NCI-H146 (cell line): Measurements from ENCODE around the gene LRRC53.
A peak's percentile ranks its signal among the peaks of the same experiment; 100 is the strongest.

Experiments used
- DNase-seq: peaks from one replicate; lab custom pipeline; 2025; lab: John Stamatoyannopoulos, UW

Gene LRRC53, protein sequence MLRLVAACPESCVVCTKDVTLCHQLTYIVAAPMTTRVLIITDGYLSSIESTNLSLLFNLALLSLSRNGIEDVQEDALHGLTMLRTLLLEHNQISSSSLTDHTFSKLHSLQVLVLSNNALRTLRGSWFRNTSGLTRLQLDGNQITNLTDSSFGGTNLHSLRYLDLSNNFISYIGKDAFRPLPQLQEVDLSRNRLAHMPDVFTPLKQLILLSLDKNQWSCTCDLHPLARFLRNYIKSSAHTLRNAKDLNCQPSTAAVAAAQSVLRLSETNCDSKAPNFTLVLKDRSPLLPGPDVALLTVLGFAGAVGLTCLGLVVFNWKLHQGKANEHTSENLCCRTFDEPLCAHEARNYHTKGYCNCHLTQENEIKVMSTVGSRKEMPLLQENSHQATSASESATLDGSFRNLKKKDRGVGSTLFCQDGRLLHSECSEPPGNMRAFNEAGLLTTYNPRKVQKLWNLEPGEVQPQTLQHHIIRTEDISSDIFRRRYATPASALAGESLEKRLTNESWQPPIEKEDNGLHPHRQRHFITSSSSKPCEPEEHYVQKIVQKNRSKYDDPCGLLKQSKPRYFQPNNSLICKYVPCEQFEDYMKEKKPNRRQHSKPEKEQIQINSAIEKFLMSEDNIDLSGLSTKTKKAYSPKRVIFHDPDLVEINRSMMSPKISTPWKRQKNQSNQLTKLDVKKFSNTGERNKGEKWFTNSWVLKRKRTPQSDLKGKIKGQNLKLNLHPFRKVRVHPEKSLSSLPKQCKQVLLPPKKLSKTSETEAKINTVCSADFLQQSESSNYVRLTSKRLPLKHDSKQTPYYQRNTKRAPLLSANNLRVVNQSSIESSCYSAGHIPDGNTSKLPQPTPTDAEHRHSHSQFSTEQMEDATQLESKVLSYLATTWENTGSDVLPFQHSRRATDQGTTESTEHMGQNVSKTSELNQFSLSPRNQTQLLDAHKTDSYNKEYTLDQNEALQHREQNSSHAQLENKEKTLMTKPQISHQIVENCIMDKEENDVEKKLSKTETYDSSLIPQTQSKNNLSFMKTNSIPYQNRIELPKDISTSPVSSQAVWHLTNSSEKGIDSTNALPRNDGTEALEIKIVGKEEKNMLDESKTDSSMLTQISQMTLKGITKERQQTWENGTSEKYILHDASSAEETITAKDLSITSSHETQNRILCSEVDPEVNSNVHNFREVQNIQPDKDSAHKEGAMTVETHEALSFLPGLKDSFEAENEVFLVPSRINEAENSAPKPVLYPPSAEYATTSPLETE

DNA sequence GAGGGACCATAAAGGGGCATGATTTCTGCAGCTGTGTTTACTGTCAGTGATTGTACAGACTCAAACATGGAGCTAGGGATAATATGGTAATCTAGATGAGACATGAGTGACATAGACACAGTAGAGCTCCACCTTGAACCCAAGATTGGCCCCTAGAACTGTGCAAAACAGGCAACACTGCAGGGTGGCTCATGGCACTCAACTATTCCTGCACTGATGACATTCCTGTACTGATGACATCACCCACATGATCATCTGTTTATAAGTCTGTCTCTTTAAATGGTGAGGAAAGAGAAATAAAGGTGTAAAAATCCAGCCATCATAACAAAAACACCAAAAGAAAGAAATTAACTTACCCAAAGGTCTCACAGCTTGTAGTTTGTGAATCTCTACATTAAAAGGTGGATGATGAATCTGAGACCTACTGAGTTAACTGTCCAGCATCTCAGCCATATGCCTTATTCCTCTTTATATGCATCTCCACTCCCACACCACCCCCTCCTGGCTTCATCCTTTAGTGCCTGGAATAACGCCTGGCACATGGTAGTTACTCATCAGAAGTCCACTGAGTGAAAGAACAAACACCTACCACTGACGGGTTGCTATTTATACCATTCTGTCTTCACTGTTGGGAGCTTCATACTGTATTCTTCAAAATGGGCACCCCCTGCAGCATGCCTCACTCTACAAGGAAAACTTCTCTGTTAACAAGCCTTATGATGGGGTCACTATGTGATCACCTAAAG is at the start of gene LRRC53:
Gene LRRC53, minus strand, starts transcription at position 442 of the 746 bp plus-strand sequence. CDS start 29,262 bp downstream, outside the sequence.
- DNase-seq, result peak; percentile 27

DNA sequence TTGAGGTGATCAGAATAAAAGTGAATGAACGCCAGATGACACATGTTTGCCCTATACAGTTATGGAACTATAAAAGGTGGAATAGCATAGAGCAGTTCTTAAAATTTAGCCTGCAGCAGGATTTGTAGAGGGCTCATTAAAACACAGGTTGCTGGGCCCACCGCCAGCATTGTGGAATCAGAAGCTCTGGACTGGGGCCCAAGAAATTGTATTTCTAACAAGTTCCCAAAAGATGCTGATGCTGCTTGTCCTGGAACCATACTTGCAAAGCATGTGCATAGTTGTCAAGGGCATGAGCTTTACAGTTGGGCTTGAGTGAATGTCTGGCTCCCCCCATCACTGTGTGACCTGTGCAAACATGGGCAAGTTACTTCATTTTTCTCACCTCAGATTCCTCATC is 37.5 kb upstream of the LRRC53 start:
- no peak for DNase-seq

DNA sequence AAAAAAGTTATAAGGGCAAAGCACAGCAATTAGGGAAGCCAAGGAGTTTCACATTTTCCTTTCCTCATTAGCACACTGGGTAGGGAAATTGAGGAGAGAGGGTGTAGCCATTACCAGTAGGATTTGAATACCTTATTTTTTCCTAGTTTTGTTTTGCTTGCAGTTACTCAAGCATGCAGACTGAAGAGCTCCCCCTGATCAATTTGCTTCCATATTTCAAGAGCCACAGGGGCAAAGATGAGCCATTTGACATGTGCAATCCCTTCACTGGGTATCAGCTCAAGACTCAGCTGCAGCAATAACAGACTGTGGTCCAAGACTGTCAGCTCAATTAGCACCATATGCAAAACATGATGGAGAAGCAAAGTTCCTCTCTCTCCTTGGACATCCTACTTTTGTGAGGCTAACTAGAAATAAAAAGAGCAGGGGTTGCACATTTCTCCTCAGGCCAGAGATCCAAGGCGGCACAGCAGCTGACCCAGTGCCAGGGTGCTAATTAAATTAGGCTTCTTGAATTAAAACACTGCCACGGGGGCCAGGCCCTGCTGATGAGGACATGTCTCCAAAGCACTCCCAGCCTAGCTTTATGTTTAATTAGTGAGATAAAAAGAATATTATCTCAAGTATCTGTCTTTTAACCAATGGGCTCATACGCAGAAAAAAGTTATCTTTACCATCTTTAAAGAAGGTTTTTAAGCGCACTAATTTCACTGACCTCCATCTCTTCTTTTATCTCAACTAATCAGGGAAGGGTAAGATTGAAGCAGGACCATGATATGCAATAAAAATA is 36.7 kb upstream of the LRRC53 start:
- DNase-seq, result no peak

DNA sequence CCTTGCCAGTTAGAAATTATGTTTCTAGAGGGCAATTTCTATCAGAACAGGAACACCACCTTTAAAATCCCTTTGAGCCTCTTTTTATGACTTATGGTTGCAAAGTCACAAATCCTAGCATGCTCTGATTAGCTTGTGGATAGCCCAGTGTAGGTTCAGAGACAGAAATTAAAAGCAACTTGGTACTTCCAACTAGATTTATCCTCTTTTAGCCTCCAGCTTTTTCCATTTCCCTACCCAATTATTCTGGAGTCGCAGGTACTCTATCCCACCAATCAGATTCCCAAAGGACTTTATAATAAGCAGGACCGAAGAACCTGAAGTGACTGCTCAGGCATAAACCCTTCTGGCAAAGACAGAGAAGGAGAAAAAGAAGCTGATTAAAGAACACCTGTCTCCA is 33.4 kb upstream of the LRRC53 start:
- DNase-seq, result no peak

DNA sequence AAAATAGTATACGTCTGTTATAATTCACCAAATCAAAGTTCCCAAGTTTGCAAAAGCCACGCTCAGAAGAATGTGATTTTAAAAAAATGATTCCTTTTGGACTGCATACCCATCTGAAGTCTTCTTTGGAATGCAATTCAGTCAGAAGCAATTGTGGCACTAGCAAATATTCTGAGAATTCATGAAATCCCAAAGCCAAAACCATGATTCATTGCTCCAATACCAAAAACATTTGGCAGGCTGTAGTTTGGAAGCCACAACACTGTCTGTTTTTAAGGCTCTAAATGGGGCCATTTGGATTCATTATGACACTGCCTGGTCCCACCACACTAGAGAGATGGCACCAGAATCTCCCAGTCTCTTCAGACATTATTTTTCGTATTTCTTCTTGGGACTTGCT is 21.8 kb upstream of the LRRC53 start:
- DNase-seq, result no peak

DNA sequence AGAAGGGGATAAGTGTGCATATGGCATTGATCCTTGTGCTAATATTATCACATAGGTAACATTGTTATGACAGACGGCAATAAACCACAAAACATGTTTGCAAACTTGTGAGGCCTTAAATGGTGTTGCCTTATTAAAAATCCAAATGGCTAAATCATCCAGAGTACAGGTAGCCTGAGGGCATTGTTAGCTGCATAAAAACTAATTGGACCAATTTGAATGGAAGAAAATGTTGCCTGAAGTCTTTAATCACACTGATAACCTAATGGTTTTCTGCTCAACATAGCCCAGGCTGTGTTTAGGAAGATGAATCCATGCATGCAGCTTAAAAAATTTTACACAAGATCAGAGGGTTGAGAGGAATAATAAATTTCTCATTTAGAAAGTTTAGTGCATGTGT is 19.4 kb upstream of the LRRC53 start:
- DNase-seq, result peak; percentile 91

DNA sequence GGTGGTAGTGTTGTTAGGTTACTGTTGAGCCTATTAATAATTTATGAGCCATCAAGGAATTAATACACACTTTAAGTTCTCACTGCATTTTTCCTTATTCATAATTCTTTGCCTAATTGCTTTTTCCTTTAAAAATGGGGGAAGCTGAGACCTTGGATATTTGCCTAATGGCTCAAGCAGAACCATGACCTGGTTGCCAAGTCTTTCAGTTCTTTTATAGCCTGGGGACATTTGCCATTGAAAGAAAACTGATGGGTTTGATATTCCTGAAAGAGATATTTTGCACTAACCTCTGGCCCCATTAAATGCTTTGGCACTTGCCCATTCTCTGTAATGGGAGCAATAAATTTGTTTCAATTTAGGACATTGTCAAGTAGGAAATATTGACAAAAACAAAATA is 18.5 kb upstream of the LRRC53 start:
- peak; percentile 78 for DNase-seq

DNA sequence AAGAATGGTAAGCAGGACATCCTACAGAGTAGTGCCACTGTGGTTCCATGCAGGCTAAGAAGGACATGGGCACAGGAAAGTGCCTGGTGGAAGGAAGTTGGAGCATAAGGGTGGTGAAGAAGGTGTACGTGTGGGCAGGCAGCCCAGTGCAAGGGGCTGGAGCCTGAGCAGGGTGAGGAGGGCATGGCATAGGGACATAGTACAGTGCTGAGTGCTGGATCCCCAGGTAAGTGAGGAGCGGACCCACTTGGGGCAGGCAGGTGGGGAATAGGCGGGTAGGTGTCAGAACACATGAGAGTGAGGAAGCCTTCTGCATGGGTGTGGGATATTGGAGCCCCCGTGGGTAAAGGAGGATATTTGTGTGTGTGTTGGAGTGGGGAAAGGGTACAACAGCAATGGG is 15.7 kb upstream of the LRRC53 start:
- DNase-seq, result no peak

DNA sequence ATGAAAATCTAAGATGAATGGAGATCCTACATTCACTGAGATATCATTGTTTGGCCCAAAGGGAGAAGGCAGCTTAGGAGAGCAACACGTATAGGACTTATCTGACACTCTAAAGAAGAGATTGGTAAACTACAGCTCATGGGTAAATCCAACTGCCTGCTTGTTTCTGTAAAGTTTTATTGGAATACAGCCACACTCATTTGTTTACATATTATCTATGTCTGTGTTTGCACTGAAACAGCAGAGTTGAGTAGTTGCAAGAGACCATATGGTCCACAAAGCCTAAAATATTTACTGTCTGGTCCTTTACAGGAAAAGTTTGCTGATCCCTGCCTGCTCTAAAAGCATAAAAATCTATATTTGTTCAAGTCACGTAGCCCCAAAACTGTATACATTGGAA is 14.3 kb upstream of the LRRC53 start:
- DNase-seq, result no peak

DNA sequence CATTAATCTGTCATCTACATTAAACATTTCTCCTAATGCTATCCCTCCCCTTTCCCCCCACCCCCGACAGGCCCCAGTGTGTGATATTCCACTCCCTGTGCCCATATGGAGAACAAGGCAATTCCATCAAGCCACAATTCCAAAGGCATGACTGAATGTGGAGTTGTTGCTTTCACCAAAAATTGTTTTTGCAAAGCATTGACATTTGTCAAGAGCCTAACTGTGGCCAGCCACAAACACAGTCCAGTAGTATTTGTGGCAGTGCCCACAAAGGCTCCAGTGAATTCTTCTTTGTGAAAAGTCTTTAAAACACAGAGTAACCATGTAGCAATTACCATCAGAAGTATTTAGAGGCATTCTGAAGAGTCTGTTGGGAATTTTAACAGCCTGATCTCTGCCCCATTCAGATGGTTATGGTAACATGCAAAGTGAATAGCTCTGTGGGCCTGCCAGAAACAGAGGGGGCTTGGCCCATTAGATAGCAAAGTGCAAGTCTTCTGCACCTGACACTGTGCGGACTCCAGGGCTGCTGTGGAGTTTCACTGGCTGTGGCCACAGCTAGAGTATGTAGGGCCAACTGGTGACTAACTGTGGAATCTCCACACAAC is 11.6 kb upstream of the LRRC53 start:
- DNase-seq, result no peak

DNA sequence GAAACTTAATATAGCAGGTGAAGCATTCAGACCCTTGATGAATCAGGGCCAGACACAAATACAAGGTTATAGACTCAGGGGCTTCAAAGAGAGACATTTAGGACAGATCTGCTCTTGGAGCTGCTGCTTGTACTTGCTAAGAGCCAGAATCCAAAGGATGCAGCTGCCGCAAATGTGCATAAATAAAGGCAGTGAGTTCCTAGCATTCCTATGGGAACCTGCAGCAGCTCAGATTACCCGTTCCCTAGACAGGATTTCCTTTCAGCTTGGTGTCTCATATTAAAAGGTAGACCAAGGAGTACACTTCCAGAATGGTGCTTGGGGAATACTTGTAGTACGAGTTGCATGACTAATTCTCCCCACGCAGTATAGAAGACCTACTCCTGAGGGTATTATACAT is 9.7 kb upstream of the LRRC53 start:
- peak; percentile 61 for DNase-seq

DNA sequence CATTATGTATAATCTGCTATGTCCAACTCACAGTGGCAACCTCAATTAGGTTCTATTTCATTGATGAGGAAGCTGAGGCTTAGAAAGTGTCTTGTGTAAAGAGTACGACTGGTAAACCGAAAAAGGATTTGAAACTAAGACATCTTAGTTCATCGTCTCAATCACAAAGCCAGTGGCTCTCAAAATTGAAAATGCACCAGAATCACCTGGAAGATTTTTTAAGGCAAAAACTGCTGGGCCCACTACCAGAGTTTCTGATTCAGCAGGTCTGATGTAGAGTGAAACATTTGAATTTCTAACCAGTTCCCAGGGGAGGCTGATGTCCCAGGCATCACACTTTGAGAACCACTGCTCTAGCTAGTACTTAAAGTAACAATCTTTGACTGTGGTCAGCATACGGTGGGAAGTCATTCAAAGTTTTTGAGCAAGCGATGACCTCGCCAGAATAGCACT is 5.2 kb upstream of the LRRC53 start:
- no peak for DNase-seq

DNA sequence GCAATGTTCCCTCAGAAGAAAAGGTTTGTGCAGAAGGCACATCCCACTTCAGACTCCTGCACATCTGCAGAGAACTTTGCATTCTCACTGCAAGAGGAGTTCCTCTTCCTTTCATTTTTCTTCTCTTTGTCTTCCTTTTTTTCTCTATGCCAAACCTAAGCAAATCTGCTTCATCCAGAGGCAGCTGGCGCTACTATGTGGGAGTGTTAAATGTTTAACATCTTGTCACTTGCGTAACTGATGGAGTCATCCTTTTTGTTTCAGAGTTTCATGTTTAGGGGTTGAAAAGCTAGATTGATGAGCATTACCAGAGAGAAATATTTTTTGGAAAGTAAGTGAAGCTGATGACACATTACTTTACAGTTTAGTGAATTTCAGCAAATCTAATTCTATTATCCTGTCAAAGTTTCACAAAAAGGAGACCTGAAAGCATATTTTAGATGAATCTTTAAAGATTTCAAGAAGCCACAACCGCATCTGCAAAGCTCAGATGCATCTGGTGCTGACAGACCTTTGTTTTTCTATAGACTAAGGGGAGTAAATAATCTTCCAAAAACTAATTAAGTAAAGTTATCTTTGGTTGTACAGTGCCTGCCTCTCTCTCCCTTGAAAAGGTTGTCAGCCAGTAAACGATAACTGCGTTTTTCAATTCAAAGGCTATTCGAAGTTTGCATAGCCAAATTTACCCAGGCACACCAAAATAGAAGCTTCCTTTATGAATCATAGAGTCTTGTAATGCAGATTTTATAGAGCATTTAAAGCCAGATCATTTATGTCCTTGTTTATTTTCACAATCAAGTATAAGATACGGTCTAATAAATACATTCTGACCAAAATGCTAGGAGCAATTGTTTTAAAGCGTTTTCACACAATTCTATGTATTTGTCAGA is 1.2 kb upstream of the LRRC53 start:
- DNase-seq, result no peak

DNA sequence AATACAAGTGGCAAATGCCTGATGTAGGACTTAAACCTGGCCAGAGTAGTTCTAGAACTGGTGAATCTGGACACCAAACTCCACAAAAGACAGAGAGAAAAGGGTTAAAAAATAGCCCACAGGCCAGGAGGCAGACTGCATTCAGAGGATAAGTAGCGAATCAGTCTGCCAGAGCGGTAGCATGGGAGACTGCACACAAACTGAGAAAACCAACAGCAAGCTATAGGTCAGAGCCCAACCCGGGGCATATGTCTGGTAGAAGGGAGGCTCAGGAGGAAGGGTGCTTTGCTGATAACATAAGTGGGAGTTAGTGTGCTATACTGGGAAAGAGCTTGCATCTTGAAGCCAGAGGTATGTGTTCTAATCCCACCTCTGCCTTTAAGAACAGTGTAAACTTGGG is 4.0 kb downstream of the LRRC53 start:
- DNase-seq, result no peak

DNA sequence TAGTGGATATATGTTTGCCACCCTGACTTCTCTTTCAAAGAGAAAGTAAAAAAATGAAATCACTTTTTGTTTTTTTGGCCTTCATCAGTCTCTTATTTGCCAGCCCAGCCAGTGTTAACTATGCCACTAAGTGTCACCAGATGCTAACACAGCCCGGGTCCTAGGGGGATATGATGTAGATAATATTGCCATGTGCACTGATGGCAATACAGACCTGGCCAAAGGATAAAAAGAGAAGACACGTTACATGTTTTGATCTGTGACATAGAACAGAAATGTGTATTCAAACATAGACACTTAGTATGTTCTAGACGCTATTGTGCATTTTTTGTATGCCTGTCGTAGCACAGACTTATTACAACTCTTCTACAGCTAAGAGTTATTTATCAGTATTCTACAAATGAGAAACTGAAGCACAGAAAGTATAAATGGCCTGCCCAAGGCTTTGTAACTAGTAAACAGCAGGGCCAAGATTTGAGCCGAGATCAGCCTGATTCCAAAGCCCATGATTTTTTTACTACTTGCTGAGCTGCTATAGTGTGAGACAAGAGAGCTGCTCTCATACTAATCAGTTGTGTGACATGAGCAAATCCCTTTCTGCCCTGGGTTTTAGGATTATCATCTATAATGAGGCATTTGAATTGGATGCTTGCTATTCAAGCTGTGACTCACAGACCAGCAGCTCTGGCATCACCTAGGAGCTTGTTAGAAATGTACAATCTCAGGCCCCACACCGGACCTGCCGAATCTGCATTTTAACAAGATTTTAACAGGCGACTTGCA is 6.3 kb downstream of the LRRC53 start:
- no peak for DNase-seq

DNA sequence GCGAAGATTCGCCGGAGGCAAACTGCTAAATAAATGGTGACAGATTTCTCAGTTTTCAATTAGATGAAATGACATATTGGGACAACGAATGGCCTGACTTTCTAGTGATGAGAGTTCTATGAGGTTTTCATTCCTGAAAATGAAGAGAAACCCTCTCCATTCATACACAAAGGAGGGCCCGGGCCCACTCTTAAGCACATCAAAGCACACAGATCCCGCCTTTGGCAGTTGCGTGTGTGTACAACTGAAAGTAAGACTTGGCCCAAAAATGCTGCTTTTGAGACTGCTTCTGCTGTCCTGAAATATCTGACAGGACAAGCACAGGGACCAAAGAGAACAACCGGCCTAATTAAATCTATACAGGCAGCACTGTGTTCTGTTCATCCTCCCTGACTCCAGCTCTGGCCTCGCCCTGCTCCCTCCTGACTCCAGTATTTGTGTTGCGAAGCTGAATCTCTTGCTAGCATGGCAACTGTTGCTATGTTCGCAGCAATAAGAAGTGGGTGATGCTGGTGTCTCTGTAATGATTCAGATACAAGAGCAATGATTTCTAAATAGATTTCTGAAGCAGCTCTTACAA is 7.4 kb downstream of the LRRC53 start:
- peak; percentile 80 for DNase-seq

DNA sequence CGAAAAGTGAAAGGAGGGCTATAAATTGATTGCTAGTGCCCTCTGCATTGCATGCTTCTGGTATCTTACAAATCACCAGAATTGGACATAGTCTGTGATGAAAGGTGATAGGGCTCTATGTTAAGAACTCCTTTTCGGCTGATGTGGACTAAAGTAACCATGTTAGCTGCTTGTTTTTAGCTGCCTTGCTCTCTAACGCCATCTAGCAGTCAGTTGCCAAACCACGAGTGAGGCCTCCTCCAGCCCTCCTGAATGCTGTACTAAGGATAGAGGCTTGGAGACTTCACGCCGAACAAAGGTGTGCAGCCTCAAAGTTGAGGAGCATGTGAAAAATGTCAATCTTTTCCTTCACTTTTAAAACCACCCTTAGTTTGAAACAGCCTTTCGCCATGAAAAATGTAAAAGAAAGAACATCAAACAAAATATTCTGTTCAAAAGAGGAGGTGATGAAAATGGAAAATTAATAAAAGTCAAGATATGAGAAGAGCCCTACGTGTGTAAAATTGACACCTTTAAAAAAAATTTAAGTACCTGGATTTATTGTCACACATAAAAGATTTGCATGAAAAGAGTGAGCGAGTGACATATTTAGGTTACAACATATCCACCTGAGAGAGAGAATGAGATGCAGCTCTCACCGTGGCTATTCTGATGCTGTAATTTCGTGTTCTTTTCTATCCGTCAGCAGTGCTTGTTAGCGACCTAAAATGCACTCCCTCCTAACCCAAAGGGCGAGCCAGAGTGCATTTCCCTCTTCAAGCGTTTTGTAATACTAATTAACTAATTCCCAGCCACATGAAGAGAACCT is 8.1 kb downstream of the LRRC53 start:
- peak; percentile 73 for DNase-seq
